GM23338 (cell line): ENCODE measurements around the gene BCR. TPM values are rescaled to one million over a fixed set of nuclear protein-coding genes. Genes with fewer than 3 reads are reported as not detected.
A peak's percentile ranks its signal among the peaks of the same experiment; 100 is the strongest.

ENCODE experiments used
- ATAC-seq: fragments of 200-7000 bp; cut with Tn5 transposase; 3 replicates; pipeline ENCODE4 v1.9.1; 2020
- DNase-seq: peaks from one replicate; pipeline ENCODE4 v3.0.0-alpha.2; 2015; ENCODE audit warnings: low spot score
- H2AFZ ChIP-seq: fragments of 200-600 bp; sonication (generic); 2 replicates; pipeline ENCODE4 v1.8.0; 2016; ENCODE audit warnings: antibody characterized with exemption, mild to moderate bottlenecking, moderate library complexity
- H3F3A ChIP-seq: fragments of 200-600 bp; sonication (generic); replicated peaks from 2 replicates; pipeline ENCODE4 v1.8.0; 2017; ENCODE audit warnings: antibody characterized with exemption, mixed run types, low read depth
- H3K27ac ChIP-seq: fragments of 200-600 bp; sonication (generic); 2 replicates; pipeline ENCODE4 v1.6.1; 2016; ENCODE audit warnings: low read depth
- H3K27me3 ChIP-seq: fragments of 200-600 bp; sonication (generic); 2 replicates; pipeline ENCODE4 v1.8.0; 2016; ENCODE audit warnings: mild to moderate bottlenecking, mixed run types, moderate library complexity; ENCODE audit not compliant: insufficient read depth
- H3K36me3 ChIP-seq: fragments of 200-600 bp; sonication (generic); 2 replicates; pipeline ENCODE4 v1.8.0; 2016; ENCODE audit warnings: mild to moderate bottlenecking; ENCODE audit not compliant: insufficient read depth
- H3K4me1 ChIP-seq: fragments of 200-600 bp; sonication (generic); 2 replicates; pipeline ENCODE4 v1.8.0; 2016; ENCODE audit warnings: mild to moderate bottlenecking, moderate library complexity; ENCODE audit not compliant: insufficient read depth
- H3K4me2 ChIP-seq: fragments of 200-600 bp; sonication (generic); 2 replicates; pipeline ENCODE4 v1.7.1; 2017; ENCODE audit warnings: mixed run types
- H3K4me3 ChIP-seq: fragments of 200-600 bp; sonication (generic); 2 replicates; pipeline ENCODE4 v1.6.1; 2016; ENCODE audit warnings: mixed run types
- H3K79me2 ChIP-seq: fragments of 200-600 bp; sonication (generic); replicated peaks from 2 replicates; pipeline ENCODE4 v1.8.0; 2017; ENCODE audit warnings: mild to moderate bottlenecking; ENCODE audit not compliant: insufficient read depth
- H3K9me2 ChIP-seq: fragments of 200-600 bp; sonication (generic); 2 replicates; pipeline ENCODE4 v1.8.0; 2017; ENCODE audit not compliant: insufficient read depth
- H4K20me1 ChIP-seq: fragments of 200-600 bp; sonication (generic); replicated peaks from 2 replicates; pipeline ENCODE4 v1.8.0; 2017; ENCODE audit warnings: mild to moderate bottlenecking; ENCODE audit not compliant: insufficient read depth
- H3K27ac Mint-ChIP-seq: 2 replicates; pipeline ENCODE4 v1.8.0; 2020; ENCODE audit warnings: inconsistent platforms, mild to moderate bottlenecking, moderate library complexity, mixed read lengths
- H3K27me3 Mint-ChIP-seq: 3 replicates; pipeline ENCODE4 v1.8.0; 2022; ENCODE audit warnings: low read depth, mild to moderate bottlenecking, moderate library complexity, mixed read lengths, inconsistent platforms; ENCODE audit not compliant: insufficient read depth, poor library complexity
- H3K36me3 Mint-ChIP-seq: 3 replicates; pipeline ENCODE4 v1.8.0; 2021; ENCODE audit warnings: low read depth, mild to moderate bottlenecking, inconsistent platforms, moderate library complexity, mixed read lengths
- H3K4me1 Mint-ChIP-seq: 3 replicates; pipeline ENCODE4 v1.8.0; 2020; ENCODE audit warnings: mild to moderate bottlenecking, inconsistent platforms, mixed read lengths
- H3K4me3 Mint-ChIP-seq: 3 replicates; pipeline ENCODE4 v1.8.0; 2021; ENCODE audit warnings: moderate library complexity, mild to moderate bottlenecking, inconsistent platforms, mixed read lengths
- H3K9me3 Mint-ChIP-seq: 3 replicates; pipeline ENCODE4 v1.8.0; 2020; ENCODE audit warnings: moderate library complexity, mild to moderate bottlenecking, inconsistent platforms, mixed read lengths
- CREB1 ChIP-seq: fragments of 250-450 bp; sonication (Bioruptor Pico); IDR thresholded peaks from 2 replicates; pipeline ENCODE4 v1.5.0; 2020; ENCODE audit warnings: low read depth, mild to moderate bottlenecking, moderate library complexity
- CTCF ChIP-seq, 2 experiments: fragments of 200-600 bp in 1 of 2; sonication (generic) in 1 of 2; conservative IDR thresholded peaks; 2 replicates each; pipeline versions ENCODE4 v1.5.1 to v1.6.1; 2016 to 2017; ENCODE audit warnings: antibody characterized with exemption in 2 of 2, low read depth in 2 of 2, mild to moderate bottlenecking in 2 of 2, moderate library complexity in 1 of 2
- EZH2 ChIP-seq: fragments of 200-600 bp; sonication (generic); IDR thresholded peaks from one replicate; pipeline ENCODE4 v1.8.0; 2017; ENCODE audit warnings: antibody characterized with exemption, mild to moderate bottlenecking, low read depth; ENCODE audit not compliant: unreplicated experiment
- EZH2phosphoT487 ChIP-seq: fragments of 200-600 bp; sonication (generic); IDR thresholded peaks from one replicate; pipeline ENCODE4 v1.8.1; 2018; ENCODE audit warnings: antibody characterized with exemption; ENCODE audit not compliant: unreplicated experiment
- JUNB ChIP-seq: IDR thresholded peaks from one replicate; pipeline ENCODE4 v1.6.1; 2016; ENCODE audit warnings: antibody characterized with exemption; ENCODE audit not compliant: unreplicated experiment
- POLR2AphosphoS5 ChIP-seq: IDR thresholded peaks from 2 replicates; pipeline ENCODE4 v1.6.1; 2016; ENCODE audit warnings: antibody characterized with exemption, low read depth
- STAT1 ChIP-seq: IDR thresholded peaks from one replicate; pipeline ENCODE4 v1.6.1; 2016; ENCODE audit warnings: antibody characterized with exemption; ENCODE audit not compliant: unreplicated experiment
- ZNF114 ChIP-seq: fragments of 250-450 bp; sonication (Bioruptor Pico); IDR thresholded peaks from 2 replicates; pipeline ENCODE4 v1.5.0; 2020; ENCODE audit warnings: mild to moderate bottlenecking, moderate library complexity
- ZNF331 ChIP-seq: fragments of 250-450 bp; sonication (Bioruptor Pico); IDR thresholded peaks from 2 replicates; pipeline ENCODE4 v1.5.0; 2020; ENCODE audit warnings: low read depth, mild to moderate bottlenecking, moderate library complexity
- ZNF462 ChIP-seq: fragments of 250-450 bp; sonication (Bioruptor Pico); IDR thresholded peaks from 2 replicates; pipeline ENCODE4 v1.5.0; 2020; ENCODE audit warnings: mild to moderate bottlenecking, moderate library complexity
- polyA plus RNA-seq: library from polyadenylated mRNA; unstranded; fragments of >200 nt; fragmentation: Nextera tagmentation; extraction: Ambion mirVana; gene quantifications from 2 replicates; pipeline ENCODE4 v1.2.1, GENCODE V29; 2016
- total RNA-seq: library from RNA; depleted of rRNA; stranded (reverse); fragments of >200 nt; shearing (Covaris generic); gene quantifications from 2 replicates; pipeline ENCODE4 v1.2.3, GENCODE V29; 2014

Gene BCR
- total and polyA plus RNA-seq, 2 experiments from 2014 or later, result 17.7 to 121 TPM

- Mint-ChIP-seq H3K4me1 (peaks cover 36% of the 10 kb centered on the region), H3K9me3 (peaks cover 28% of the 10 kb centered on the region), H3K27ac (no peak overlapping the region), H3K27me3 (peaks cover 37% of the 10 kb centered on the region), H3K36me3 (peaks cover 43% of the 10 kb centered on the region), H3K4me3 (peak overlapping the region; percentile 66; the same call in 2 of the 3 replicates)
- TF ChIP-seq CTCF (conservative IDR thresholded peaks at IDR 0.05; ENCODE audit: low read depth in 2 of 2), result peak; percentile 97 to 98
- TF ChIP-seq EZH2, result no peak
- no peak for TF ChIP-seq JUNB
- Histone ChIP-seq H3K27ac (no peak overlapping the region), H3F3A (peaks cover 9% of the 10 kb centered on the region; the same call in 1 of the 2 replicates), H3K4me2 (no peak overlapping the region; the same call in none of the 2 replicates), H3K36me3 (no peaks in the 10 kb centered on the region), H3K79me2 (peaks cover 25% of the 10 kb centered on the region), H3K4me3 (no peak overlapping the region), H3K4me1 (peaks cover 23% of the 10 kb centered on the region), H3K27me3 (peaks cover 11% of the 10 kb centered on the region), H3K9me2 (no peaks in the 10 kb centered on the region), H2AFZ (no peak overlapping the region), H4K20me1 (peaks cover 14% of the 10 kb centered on the region)
- DNase-seq (peak; percentile 88), ATAC-seq (peak; percentile 47)
Measured at GRCh38 chr22:23178512-23179254, 1.6 kb upstream of the BCR start.

GRCh38 chr22:23179381-23180299, 669 bp upstream of the BCR start:
- Histone ChIP-seq H3K9me2 (no peaks in the 10 kb centered on the region), H3K4me3 (peak overlapping the region; percentile 50), H4K20me1 (peaks cover 24% of the 10 kb centered on the region), H3F3A (peaks cover 9% of the 10 kb centered on the region; the same call in 1 of the 2 replicates), H3K79me2 (peaks cover 35% of the 10 kb centered on the region), H3K4me1 (peaks cover 33% of the 10 kb centered on the region), H3K4me2 (peak overlapping the region; percentile 76), H3K27me3 (peaks cover 11% of the 10 kb centered on the region), H2AFZ (peak overlapping the region; percentile 84), H3K27ac (no peak overlapping the region), H3K36me3 (no peaks in the 10 kb centered on the region)
- H3K4me1 Mint-ChIP-seq, result peaks cover 42% of the 10 kb centered on the region
- H3K27me3 Mint-ChIP-seq, result peaks cover 34% of the 10 kb centered on the region
- peak overlapping the region; percentile 66 for H3K4me3 Mint-ChIP-seq
- peaks cover 42% of the 10 kb centered on the region for H3K36me3 Mint-ChIP-seq
- DNase-seq, result peak; percentile 28
- no peak overlapping the region; the same call in 1 of the 2 replicates for H3K27ac Mint-ChIP-seq
- H3K9me3 Mint-ChIP-seq, result peaks cover 23% of the 10 kb centered on the region
- no peak; the same call in 2 of the 3 replicates for ATAC-seq
- TF ChIP-seq ZNF331, result no peak
- no peak for TF ChIP-seq ZNF114 (CRISPR knock-in tag)
- TF ChIP-seq JUNB, result no peak
- TF ChIP-seq ZNF462 (CRISPR knock-in tag), result no peak
- no peak for TF ChIP-seq POLR2AphosphoS5
- no peak for TF ChIP-seq CREB1
- TF ChIP-seq EZH2phosphoT487, result no peak
- TF ChIP-seq STAT1, result no peak
